LNCaP clone FGC (cell line): ENCODE measurements around the gene IL33.

ENCODE experiments used
- DNase-seq: peaks from one replicate; pipeline ENCODE4 v3.0.0-alpha.2; 2011; ENCODE audit warnings: low read depth
- H3K4me3 ChIP-seq: 2 replicates; pipeline ENCODE4 v1.5.1; 2011; ENCODE audit warnings: mild to moderate bottlenecking, low read depth, low read length, control low read depth
- TF ChIP-seq, protein P1 (sequence below): IDR thresholded peaks from 2 replicates; pipeline ENCODE4 v1.5.1; 2012; ENCODE audit warnings: mild to moderate bottlenecking; ENCODE audit not compliant: control insufficient read depth, insufficient read depth; ENCODE audit errors: extremely low read depth

Gene IL33

DNA sequence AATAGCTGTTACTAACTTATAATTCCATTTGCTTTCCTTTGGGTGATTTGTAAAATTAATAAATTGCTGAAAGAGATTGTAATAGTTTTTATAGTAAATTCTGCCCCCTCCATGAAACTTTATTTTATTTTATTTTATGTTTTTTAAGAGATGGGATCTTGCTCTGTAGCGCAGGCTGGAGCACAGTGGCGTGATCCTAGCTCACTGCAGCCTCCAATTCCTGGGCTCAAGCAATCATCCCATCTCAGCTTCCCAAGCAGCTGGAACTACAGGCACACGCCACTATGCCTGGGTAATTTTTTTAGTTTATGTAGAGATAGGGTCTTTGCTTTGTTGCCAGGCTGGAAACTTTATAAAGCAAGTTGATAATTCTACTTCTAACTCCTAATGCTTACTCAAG lies 395 bp downstream of the IL33 start:
- no peak for DNase-seq
- TF ChIP-seq, protein P1, sequence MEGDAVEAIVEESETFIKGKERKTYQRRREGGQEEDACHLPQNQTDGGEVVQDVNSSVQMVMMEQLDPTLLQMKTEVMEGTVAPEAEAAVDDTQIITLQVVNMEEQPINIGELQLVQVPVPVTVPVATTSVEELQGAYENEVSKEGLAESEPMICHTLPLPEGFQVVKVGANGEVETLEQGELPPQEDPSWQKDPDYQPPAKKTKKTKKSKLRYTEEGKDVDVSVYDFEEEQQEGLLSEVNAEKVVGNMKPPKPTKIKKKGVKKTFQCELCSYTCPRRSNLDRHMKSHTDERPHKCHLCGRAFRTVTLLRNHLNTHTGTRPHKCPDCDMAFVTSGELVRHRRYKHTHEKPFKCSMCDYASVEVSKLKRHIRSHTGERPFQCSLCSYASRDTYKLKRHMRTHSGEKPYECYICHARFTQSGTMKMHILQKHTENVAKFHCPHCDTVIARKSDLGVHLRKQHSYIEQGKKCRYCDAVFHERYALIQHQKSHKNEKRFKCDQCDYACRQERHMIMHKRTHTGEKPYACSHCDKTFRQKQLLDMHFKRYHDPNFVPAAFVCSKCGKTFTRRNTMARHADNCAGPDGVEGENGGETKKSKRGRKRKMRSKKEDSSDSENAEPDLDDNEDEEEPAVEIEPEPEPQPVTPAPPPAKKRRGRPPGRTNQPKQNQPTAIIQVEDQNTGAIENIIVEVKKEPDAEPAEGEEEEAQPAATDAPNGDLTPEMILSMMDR: no peak
- no peak overlapping the region for H3K4me3 ChIP-seq

DNA sequence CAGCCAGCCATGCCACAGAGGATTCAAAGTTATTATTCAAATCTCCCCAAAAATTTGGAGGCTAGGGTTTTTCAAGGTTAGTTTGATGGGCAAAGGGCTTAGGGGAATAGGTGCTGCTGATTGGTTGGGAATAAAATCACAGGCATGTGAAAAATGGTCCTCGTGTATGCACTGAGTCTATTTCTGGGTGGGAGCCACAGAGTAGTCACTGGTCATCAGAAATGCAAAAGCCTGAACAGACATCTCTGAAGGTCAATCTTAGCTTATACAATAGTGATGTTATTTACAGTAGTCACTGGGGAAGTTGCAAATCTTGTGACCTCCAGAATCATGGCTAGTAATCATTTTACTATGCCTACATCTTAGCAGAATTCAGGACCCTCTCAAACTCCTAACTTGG lies 1.3 kb downstream of the IL33 start:
- TF ChIP-seq, protein P1: no peak
- no peak for DNase-seq
- H3K4me3 ChIP-seq: no peak overlapping the region

DNA sequence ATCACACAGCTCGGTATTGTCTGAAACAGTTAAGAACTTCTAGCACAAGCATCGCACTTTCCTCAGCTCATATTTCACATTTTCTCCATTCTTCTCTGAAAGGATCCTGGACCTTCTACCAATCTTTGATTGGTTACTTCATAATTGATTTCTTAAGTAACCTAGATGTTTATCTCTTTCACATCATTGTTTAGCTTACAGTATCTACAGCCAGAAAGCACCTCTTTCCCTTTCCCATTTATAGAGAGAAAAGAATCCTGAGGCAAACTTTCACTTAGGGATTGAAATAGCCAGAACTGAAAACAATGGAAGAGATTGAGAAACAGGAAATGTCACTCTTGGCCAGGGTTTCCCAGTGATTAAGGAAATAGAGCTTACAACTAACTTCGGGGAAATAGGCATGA lies 2.5 kb downstream of the IL33 start:
- no peak for DNase-seq
- H3K4me3 ChIP-seq: no peak overlapping the region
- TF ChIP-seq, protein P1: no peak

DNA sequence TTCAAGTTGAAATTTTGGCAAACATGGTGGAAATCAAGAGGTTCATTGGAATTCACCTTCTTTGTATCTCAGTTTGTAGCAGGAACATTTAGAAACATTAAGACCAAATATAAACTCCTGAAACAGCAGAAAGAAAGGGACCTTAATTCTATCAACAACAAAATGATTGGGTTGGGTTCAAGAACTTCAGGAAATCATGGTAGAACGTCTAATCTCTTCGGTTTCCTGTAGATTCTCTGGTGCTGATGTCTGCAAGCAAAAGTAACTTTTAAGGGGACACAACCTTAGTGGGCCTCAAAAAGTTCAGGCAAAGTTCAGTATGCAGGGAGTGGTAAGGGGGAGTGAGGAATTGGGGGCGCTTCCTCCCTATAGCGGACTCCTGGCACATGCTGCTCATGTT lies 3.4 kb downstream of the IL33 start:
- no peak for DNase-seq
- TF ChIP-seq, protein P1: no peak
- no peak overlapping the region for H3K4me3 ChIP-seq

DNA sequence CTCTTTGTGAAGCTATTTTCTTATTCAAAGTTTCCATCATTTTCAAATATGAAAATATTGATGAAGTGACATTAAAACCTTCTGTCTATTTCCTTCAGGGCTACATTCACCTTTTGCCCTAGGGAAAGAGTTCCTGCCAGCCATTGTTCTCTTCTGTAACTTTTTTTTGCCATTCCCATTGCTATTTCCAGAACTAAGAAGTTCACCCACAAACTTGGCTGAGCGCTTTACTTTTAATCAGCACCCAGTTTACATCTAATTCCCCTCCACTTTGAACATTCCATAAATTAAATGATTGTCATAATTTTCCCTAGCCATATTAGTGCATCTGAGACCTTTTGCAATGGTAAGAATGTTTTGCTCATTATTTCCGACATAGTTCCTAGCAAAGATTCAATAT lies 4.4 kb downstream of the IL33 start:
- TF ChIP-seq, protein P1: no peak
- DNase-seq: no peak
- no peak overlapping the region for H3K4me3 ChIP-seq

DNA sequence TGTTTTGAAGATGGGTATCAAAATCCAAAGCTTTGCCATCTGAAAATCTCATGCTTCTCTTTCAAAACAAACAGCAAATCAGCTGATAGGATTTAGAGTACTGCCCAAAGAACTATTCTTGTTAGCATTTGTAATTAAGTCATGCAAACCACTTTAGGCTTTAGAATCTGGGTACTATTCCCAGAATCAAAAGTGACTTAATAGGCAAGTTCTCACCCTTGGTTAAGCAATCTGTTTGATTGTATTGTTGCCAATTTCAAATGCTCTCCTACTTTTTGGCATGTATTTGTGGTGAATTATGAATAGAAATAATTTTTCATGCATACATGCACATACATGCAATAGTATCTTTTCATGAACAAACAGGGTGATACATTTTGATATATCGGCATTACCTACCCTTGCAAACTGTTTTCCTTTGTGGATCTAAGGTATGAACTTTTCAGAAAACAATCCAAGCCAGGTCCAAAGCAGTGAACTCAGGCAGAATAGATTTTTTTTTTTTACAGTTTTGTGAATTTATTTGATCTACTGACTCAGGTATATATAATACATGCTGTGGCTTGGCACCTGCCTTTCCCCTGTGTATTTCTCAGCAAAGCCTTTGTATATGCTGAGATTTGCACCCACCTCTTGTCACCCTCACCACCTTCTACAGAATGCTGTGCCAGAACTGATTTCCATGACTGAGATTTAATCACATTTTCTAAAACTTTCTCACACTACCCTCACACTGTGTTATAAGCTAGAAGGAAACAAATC lies 9.0 kb downstream of the IL33 start:
- DNase-seq: no peak
- TF ChIP-seq, protein P1: no peak

DNA sequence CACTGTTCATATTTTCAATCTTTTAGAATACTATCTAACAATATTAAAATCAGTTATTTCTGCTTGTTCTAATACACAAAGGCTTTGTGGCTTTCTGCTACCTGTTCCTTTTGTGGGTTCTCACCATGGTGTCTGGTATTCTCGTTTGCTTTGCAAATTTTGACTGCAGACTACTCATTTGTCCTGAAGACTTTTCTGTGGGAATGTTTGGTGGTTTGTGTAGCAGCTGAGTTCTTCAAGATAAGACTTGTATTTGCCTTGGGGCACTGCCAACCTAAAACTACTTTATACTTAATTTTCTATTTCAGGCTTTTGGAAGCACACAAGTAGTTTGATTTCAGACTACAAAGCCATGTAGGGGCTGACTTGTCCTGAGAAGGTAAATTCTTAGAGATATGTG lies 11.1 kb downstream of the IL33 start:
- peak; percentile 14 for DNase-seq
- no peak overlapping the region for H3K4me3 ChIP-seq
- TF ChIP-seq, protein P1: no peak

More for the DNA sequence above, 9.0 kb downstream of the IL33 start:
- H3K4me3 ChIP-seq: no peak overlapping the region
